Activated CD4-positive, CD25-positive, alpha-beta regulatory T cell treated with anti-CD3 and anti-CD28 coated beads, Interleukin-2, amount 50 U/mL, for 16 hours (primary cell): ENCODE measurements around the gene MAGEA9.
"Not testable (repeated sequence)": the region's sequence is repeated elsewhere in the genome, so short reads cannot be mapped to it uniquely, and the experiment has no call there.

Source experiments
- DNase-seq: peaks from one replicate; pipeline ENCODE4 v3.0.0-alpha.2; 2020; ENCODE audit warnings: low read depth, low spot score

The MAGEA9 gene, protein sequence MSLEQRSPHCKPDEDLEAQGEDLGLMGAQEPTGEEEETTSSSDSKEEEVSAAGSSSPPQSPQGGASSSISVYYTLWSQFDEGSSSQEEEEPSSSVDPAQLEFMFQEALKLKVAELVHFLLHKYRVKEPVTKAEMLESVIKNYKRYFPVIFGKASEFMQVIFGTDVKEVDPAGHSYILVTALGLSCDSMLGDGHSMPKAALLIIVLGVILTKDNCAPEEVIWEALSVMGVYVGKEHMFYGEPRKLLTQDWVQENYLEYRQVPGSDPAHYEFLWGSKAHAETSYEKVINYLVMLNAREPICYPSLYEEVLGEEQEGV

GRCh38 chrX:149781727-149782126 is at the start of gene MAGEA9:
MAGEA9 (plus strand) TSS chrX:149781930; CDS start chrX:149786211, 4,281 bp downstream.
- not testable (repeated sequence) for DNase-seq

DNA sequence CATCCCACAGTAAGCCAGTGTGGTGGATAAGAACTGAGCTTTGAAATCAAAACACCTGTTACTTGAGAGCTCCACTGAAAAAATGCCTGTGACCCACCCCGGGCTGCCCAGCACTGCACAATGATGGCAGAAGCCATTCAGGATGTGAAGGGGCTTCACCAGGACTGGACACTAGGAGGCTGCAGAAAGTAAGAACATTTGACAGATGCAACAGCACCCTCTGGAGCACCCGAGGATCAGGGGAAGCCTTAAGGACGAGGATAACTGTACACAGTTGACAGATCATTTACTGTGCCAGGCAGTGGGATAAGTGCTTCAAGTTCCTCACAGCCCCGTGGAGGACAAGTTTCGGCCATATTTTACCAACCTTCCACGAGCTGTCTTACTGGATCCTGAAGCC is 39.5 kb upstream of the MAGEA9 start:
- DNase-seq, result not testable (repeated sequence)

GRCh38 chrX:149746390-149747007 is 35.2 kb upstream of the MAGEA9 start:
- not testable (repeated sequence) for DNase-seq

DNA sequence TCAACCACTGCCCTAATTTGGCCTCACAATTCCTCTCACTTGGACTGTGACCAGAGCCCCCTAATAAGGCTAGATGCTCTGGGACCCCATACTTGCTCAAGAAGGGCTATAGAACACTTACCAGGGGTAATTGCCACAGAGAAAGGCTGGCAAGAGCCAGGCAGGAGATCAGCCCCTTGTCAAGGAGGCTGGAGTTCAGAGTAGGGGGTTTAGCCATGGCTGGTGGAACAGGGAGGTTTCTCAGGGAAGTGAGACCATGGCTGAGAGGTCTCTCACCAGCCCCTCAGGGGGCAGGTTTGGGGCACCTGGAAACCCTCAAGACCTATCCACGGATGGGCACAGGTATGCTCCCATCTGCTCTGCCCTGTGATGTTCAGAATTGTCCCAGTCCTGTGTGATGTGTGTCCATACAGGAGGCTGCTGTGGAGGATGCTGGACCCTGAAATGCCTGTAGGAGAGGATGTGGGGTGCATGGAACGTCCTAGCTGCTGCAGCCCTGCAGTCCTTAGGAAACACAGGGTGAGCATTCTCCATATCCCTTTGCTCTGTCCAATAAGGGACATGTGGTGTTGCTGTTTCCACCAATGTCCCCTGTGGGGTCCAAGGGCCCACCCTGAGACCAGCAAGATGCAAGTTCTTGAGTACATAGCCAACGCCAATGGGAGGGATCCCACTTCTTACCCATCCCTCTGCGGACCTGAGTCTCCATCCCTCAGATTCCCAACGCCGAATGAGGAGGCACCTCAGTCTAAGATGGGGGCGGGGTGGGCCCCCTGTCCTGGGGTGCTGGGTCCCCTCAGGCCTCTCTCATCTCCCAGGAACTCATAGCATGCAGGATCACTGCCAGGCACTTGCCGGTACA is 24.3 kb upstream of the MAGEA9 start:
- DNase-seq, result no peak

- DNase-seq, result no peak
Observed at GRCh38 chrX:149758068-149758714, 23.5 kb upstream of the MAGEA9 start.

DNA sequence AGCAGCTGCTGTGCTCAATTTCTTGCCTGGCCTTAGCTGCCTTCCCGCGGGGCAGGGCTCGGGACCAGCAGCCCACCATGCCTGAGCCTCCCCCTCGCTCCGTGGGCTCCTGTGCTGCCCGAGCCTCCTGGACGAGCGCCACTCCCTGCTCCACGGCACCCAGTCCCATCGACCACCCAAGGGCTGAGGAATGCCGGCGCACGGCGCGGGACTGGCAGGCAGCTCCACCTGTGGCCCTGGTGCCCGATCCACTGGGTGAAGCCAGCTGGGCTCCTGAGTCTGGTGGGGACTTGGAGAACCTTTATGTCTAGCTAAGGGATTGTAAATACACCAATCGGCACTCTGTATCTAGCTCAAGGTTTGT is 23.0 kb upstream of the MAGEA9 start:
- not testable (repeated sequence) for DNase-seq

DNA sequence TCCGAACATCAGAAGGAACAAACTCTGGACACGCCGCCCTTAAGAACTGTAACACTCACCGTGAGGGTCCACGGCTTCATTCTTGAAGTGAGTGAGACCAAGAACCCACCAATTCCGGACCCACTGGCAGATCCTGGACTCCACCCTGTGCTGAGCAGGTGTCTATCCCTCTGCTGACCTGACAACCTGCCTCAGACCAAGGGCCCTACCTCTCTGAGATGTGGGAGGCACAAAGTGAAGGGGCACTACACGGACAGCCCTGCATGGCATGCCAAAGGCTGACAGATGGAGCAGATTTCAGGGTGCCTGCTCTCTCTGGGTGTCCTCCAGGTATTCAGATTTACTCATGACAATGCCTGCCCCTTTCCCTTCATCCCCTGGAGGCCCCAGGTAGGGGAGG is 21.9 kb upstream of the MAGEA9 start:
- no peak for DNase-seq

DNA sequence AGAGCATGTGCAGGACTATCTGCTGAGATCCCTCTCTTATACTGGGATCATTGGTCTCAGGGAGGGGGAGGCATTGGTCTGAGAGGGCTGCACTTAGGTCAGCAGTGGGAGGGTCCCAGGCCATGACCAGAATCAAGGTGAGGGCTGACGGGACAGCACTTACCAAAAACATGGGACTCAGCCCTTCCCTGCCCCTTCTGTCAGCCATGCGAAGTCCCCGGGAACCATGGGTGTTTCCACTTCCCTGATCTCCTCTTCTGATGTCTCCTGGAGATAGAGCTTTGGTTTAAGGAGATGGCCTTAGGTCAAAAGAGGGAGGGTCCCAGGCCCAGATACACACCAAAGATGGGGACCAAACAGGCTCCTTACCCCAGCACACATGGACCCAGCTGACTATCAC is 20.8 kb upstream of the MAGEA9 start:
- DNase-seq, result no peak

DNA sequence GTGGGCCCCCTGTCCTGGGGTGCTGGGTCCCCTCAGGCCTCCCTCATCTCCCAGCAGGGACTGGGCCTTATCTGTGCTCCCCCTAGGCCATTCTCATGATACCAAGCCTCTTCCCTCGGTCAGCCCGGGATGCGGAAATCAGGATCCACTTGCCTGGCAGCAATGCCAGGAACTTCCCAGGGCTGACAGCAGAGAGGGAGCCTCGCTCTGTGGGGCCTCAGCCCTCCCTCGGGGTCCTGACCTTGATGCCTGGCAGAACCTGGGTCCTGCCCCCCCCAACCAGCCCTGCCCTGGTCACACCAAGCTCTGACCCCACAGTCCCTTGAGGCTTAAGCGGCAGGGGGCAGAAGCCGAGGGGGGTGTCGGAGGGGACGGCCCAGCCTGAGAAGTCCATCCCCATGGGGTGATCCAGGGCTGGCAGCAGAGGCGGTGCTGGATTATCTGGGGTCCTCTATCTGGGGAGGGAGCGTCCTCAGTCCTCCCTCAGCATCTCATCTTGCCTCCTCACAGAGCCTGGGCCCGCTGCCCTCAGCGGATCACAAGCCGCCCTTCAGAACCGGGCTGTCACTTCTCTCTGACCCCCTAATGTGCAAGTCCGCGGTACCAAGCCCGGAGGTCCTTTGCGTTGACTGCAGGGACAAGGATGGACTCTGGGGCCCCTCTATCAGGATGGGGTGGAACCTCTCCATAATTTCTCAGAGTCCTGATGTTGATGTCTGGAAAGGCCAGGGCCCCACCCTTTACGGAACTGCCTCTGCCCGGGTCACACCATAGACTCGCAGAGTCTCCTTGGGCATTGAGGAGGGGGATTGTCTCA is 19.7 kb upstream of the MAGEA9 start:
- DNase-seq, result not testable (repeated sequence)

DNA sequence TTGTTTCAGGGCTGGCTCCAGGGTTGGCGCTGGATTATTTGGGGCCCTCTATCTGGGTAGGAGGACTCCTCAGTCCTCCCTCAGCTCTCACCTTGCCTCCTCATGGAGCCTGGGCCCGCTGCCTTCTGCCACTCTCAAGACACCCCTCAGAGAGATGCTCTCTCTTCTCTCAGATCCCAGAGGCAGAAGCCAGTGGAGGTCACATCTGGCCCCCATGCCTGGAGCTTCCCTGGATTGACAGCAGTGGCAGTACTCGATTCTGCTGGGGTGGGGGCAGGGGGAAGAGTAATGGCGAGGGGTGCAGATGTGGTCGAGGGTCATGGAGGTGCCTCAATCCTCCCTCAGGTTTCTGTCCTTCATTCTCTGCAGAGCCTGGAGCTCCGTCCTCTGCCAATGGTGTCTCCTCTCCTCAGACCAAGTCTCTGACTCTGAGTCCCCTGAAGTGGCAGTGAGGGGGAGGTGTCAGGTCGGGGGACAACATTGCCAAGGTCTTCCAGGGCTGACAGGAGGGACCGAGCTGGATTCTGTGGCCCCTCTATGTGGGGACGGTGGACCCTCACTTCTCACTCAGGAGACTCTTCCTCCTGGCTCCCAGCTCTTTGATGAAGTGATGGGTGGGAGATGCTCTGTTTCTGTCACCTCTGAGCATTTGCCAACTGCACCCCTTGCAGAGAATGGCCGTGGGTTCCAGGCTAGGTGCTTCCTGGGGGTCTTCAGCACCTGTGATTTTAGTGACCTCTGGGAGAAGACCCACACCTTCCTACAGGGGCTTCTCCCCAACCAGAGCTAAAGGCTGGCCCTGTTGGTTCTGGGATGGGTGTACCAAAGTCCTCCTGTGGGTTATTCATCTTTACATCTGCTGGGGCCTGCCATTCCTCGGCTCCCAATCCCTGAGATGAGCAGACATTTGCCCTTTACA is 18.8 kb upstream of the MAGEA9 start:
- DNase-seq, result no peak

GRCh38 chrX:149770344-149770743 is 11.4 kb upstream of the MAGEA9 start:
- not testable (repeated sequence) for DNase-seq

DNA sequence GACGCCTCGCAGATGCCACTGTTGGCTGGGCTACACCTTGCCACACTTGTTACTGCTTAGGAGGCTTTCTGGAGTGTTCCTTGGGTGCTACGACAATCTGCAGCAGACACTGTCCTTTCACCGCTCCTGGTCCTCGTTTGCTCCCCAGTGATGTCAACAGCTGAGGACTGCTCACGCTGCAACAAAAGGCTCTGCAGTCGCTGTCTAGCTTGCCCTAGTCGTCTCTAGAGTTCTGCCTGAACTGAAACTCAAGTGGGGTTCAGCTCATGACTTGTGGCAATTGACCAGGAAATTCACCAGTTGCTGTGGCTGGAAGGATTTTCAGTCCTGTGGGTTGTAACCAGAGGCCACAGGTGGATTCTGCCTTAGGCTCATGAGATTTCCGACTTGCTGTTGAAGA is 8.7 kb upstream of the MAGEA9 start:
- not testable (repeated sequence) for DNase-seq

DNA sequence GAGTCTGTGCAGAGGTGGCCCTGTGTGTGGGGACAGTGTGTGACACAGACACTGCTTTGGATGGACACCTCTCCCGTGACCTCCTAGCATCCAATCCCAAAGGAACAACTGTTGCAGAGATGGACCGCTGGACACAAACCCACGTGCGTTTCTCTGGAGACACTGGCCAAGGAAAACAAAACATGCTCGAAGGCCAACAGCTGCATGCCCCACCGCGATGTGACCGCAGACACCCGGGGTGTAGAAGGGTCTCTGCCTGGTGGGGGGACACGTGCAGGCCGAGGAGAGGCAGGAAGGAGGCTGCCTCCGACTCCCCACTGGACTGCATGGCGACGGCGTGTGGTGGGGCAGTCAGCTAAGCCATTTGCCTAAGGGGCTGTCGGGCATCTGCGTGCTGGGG is 8.0 kb upstream of the MAGEA9 start, which contains the start of gene HSFX1:
Gene HSFX1, plus strand, starts transcription at position 301 of the 400 bp plus-strand sequence. CDS start 614 bp downstream, outside the sequence.
- not testable (repeated sequence) for DNase-seq

GRCh38 chrX:149777999-149778398 is 3.7 kb upstream of the MAGEA9 start:
- DNase-seq, result not testable (repeated sequence)

- not testable (repeated sequence) for DNase-seq
Observed at GRCh38 chrX:149795531-149795930, 13.8 kb downstream of the MAGEA9 start.

DNA sequence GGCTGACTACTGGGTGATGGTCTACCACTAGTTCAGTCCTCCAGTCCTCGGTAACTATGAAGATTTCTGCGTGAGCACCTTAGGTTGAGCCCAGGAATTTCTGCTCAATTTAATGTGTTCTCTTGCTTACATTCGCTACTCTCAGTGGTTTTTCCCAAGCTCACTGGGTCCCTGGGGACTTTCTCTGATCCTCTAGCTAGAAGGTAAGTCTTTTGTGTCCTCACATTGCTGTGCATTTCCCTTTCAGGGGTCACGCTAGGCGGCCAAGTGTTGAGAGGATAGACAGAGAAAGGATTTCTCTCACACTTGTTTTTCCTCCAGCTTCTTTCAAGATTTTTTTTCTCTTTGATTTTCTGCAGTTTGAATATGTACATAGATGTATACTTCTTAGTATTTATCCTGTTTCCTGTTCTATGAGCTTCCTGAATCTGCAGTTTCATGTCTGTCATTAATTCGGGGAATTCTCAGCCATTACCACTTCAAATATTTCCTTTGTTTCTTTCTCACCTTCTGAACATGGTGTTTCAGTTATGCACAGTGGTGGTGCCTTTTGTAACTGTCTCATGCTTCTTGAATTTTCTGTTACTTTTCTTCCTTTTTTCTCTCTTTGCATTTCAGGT is 17.5 kb downstream of the MAGEA9 start:
- DNase-seq, result no peak

- no peak for DNase-seq
Observed at GRCh38 chrX:149799938-149800337, 18.2 kb downstream of the MAGEA9 start.

GRCh38 chrX:149803458-149804062 is 21.8 kb downstream of the MAGEA9 start:
- no peak for DNase-seq

DNA sequence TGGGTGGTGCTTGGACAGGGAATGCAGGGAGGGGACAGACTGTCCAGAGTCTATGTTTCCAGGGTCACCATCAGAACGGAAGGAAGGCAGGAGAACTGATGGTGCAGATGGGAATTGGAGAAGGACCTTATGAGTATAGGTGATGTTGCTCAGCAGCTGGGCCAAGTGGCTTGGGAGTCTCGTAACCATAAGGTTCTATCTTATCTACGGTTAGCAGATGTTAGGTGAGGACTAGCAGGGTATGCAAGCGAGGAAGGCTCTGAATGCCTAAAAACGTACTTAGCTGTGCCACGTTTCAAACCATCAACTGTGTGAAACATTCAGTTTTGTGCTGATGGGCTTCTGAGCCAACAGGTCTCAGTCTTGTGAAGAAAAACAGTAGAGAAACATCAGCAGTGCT is 22.4 kb downstream of the MAGEA9 start:
- no peak for DNase-seq
